Psoas muscle (tissue), 8 donors: Measurements from ENCODE around the gene DNAH3. TPM values are rescaled to one million over a fixed set of nuclear protein-coding genes. Genes with fewer than 3 reads are reported as not detected.
"Not testable (repeated sequence)": the region's sequence is repeated elsewhere in the genome, so short reads cannot be mapped to it uniquely, and the experiment has no call there.

ENCODE experiments used
- ATAC-seq, 4 donors: fragments of 200-7000 bp; cut with Tn5 transposase; one replicate each; pipeline ENCODE4 v1.9.1; 2020; ENCODE audit warnings: moderate library complexity in 3 of 4, mild to moderate bottlenecking in 2 of 4
- DNase-seq, 2 donors: peaks; one replicate each; pipeline ENCODE4 v3.0.0-alpha.2; 2020
- H3K27ac ChIP-seq: fragments of 200-600 bp; one replicate; pipeline ENCODE4 v1.8.0; 2022
- H3K27me3 ChIP-seq, 3 donors: fragments of 200-600 bp in 1 of 3; one replicate each; pipeline versions ENCODE4 v1.6.1 to v1.8.0; 2013 to 2022; ENCODE audit warnings: low read length in 2 of 3, mild to moderate bottlenecking in 2 of 3, moderate library complexity in 1 of 3; ENCODE audit not compliant: insufficient read depth in 3 of 3
- H3K36me3 ChIP-seq, 2 donors: fragments of 200-600 bp in 1 of 2; one replicate each; pipeline versions ENCODE4 v1.6.1 to v1.8.0; 2013 to 2022; ENCODE audit warnings: low read depth in 1 of 2, mild to moderate bottlenecking in 1 of 2, moderate library complexity in 1 of 2; ENCODE audit not compliant: insufficient read depth in 1 of 2
- H3K4me1 ChIP-seq: fragments of 200-600 bp; one replicate; pipeline ENCODE4 v1.8.0; 2022
- H3K4me3 ChIP-seq: fragments of 200-600 bp; one replicate; pipeline ENCODE4 v1.8.0; 2022; ENCODE audit warnings: mild to moderate bottlenecking
- H3K9me3 ChIP-seq: fragments of 200-600 bp; one replicate; pipeline ENCODE4 v1.8.0; 2022
- WGBS, 3 donors: extraction: QIAGEN DNeasy Blood & Tissue Kit; methylation state at CpG; one replicate each; pipeline versions ENCODE4 v1.1.6 to v1.1.7; 2013; 5-methylcytosine and 5-hydroxymethylcytosine counted together
- intact Hi-C, 2 donors: fragments of 100-400 bp; cut with DNase I; formaldehyde crosslinking; loops; one replicate each; pipeline versions ENCODE4 v1.11.0 to v1.14.2; 2022
- polyA plus RNA-seq, 3 donors: library from polyadenylated mRNA; stranded (reverse); fragments of 200-250 nt; gene quantifications; one replicate each; pipeline ENCODE4 v1.2.3, GENCODE V29; 2013
- total RNA-seq, 4 donors: library from RNA; stranded (reverse); fragmentation: NEBNext Ultra II Directional in 2 of 4; extraction: Animal tissue kit (Norgen Biotek cat#: 25700) in 2 of 4; gene quantifications; one replicate each; pipeline versions ENCODE4 v1.2.1 to v1.2.4, GENCODE V29; 2021 to 2023
- TF ChIP-seq, protein P1 (sequence below): fragments of 200-600 bp; IDR thresholded peaks from one replicate; pipeline ENCODE4 v1.8.0; 2022; ENCODE audit warnings: antibody characterized with exemption
- donor health status: healthy with polysubstance abuse.
- donor health status: DM: no; HTN: no; CAD: no; lungs with moderate emphysema.
- donor health status: Bipolar disorder and iron deficiency.
- donor health status: healthy.
- donor health status: DM: yes; HTN: yes; CAD: no.
- donor health status: DM: no; HTN: no; CAD: no.
- donor health status: DM: no; HTN: no; CAD: no.
- donor health status: DM: yes; HTN: yes; CAD: no.

The DNAH3 gene
- total and polyA plus RNA-seq, 7 donors = 0.01 to 2.1 (median 0.17) TPM; not detected in 1

DNA sequence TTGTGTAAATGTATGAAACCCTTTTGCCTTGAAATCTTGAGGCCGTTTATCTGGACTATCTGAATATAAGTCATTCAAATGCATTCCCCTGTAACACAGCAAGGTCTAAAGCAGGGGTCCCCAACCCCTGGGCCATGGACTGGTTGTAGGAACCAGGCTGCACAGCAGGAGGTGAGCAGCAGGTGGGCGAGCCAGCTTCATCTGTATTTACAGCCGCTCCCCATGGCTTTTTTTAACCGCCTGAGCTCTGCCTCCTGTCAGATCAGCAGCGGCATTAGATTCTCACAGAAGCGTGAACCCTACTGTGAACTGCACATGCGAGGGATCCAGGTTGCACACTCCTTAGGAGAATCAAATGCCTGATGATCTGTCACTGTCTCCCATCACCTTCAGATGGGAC lies 24.1 kb downstream of the DNAH3 start:
- DNase-seq = no peak
- Histone ChIP-seq H3K4me3 (no peak overlapping the region), H3K4me1 (no peaks in the 10 kb centered on the region), H3K36me3 (no peaks in the 10 kb centered on the region), H3K27ac (no peak overlapping the region), H3K9me3 (no peaks in the 10 kb centered on the region), H3K27me3 (no peaks in the 10 kb centered on the region)
- WGBS, 3 donors = 69 to 83% (median 79%) methylated on average over 7 of the region's 7 CpGs
- intact Hi-C loops = no loop called here
- ATAC-seq = no peak
- TF ChIP-seq, protein P1, sequence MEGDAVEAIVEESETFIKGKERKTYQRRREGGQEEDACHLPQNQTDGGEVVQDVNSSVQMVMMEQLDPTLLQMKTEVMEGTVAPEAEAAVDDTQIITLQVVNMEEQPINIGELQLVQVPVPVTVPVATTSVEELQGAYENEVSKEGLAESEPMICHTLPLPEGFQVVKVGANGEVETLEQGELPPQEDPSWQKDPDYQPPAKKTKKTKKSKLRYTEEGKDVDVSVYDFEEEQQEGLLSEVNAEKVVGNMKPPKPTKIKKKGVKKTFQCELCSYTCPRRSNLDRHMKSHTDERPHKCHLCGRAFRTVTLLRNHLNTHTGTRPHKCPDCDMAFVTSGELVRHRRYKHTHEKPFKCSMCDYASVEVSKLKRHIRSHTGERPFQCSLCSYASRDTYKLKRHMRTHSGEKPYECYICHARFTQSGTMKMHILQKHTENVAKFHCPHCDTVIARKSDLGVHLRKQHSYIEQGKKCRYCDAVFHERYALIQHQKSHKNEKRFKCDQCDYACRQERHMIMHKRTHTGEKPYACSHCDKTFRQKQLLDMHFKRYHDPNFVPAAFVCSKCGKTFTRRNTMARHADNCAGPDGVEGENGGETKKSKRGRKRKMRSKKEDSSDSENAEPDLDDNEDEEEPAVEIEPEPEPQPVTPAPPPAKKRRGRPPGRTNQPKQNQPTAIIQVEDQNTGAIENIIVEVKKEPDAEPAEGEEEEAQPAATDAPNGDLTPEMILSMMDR = no peak

DNA sequence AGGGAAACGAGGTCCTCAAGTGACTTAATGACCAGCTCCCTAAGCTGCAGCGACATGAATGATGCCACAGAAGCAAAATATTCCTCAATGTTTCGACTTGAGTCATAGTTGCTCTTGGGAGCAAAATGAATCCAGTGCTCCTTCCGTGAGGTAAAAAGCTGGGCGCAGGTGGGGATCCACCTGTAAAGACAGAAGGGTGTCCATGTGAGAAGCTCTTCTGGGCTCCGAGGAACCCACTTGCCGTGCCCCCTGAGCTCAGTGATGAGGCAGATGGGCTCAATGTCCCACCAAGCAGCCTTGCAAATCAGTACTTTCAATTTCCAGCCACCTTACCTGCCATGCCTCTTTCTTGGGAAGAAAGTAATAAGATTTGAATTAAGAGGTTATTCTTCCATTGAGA lies 25.5 kb downstream of the DNAH3 start:
- WGBS, 3 donors = 89 to 97% (median 95%) methylated on average over 7 of the region's 7 CpGs
- TF ChIP-seq, protein P1 = no peak
- DNase-seq (no peak), ATAC-seq (no peak)
- H3K4me3 ChIP-seq = no peak overlapping the region
- H3K9me3 ChIP-seq = no peaks in the 10 kb centered on the region
- H3K36me3 ChIP-seq = no peaks in the 10 kb centered on the region
- H3K27me3 ChIP-seq = no peaks in the 10 kb centered on the region
- no peaks in the 10 kb centered on the region for H3K4me1 ChIP-seq
- no peak overlapping the region for H3K27ac ChIP-seq
- intact Hi-C loops = no loop called here

DNA sequence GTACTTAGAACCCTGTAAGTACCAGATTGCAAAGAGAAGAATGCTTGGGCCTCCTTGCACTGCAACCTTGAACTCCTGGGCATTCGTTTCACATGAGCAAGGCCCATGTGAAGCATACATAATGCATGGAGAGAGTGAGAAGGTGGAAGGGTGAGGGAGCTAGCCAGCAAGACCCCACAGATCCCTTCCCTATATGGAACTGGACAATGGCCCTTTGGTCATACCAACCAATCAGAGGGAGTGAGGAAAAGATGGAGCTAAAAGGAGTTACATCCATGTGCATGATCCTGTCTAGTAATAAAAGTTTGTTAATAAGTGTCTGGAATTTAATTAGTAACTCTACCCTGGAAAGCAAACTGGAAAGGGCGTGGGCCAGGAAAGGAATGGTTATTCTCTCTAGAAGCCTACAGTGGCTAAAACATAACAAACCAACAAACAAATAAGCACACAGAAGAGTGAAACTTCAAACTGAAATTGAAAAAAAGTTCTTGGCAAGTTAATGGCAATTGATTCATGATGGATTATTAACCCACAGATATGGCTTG lies 29.6 kb downstream of the DNAH3 start:
- TF ChIP-seq, protein P1 = no peak
- intact Hi-C loops = no loop called here
- no peak overlapping the region for H3K27ac ChIP-seq
- H3K27me3 ChIP-seq = no peaks in the 10 kb centered on the region
- WGBS, 3 donors = 57 to 86% (median 80%) methylated on average over 2 of the region's 2 CpGs
- no peak for DNase-seq
- no peak overlapping the region for H3K4me3 ChIP-seq
- no peaks in the 10 kb centered on the region for H3K9me3 ChIP-seq
- ATAC-seq = no peak
- H3K4me1 ChIP-seq = no peaks in the 10 kb centered on the region
- no peaks in the 10 kb centered on the region for H3K36me3 ChIP-seq

DNA sequence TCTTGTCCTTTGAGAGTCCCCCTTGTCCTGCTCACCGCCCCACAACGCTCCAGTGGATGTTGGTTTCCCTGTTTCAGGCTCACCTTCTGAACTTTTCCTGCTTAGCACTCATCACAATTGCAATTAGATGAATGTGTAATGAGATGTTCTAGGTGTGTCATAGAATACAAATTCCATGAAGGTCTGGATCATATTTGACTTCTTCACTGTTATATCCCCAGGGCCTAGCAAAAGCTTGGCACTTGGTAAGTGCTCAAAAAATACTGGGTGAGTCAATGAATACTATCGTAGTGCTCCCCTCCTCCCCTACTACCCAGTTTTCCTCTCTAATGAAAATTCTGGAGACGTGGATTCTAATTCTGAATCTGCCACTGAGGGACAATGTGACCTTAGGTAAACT lies 33.1 kb downstream of the DNAH3 start:
- no peaks in the 10 kb centered on the region for H3K36me3 ChIP-seq
- ATAC-seq = no peak
- no peaks in the 10 kb centered on the region for H3K9me3 ChIP-seq
- H3K27me3 ChIP-seq = no peaks in the 10 kb centered on the region
- intact Hi-C loops = no loop called here
- DNase-seq = no peak
- TF ChIP-seq, protein P1 = no peak
- H3K4me3 ChIP-seq = no peak overlapping the region
- H3K4me1 ChIP-seq = no peaks in the 10 kb centered on the region
- WGBS, 3 donors = 77 to 88% (median 88%) methylated on average over 4 of the region's 4 CpGs
- H3K27ac ChIP-seq = no peak overlapping the region

DNA sequence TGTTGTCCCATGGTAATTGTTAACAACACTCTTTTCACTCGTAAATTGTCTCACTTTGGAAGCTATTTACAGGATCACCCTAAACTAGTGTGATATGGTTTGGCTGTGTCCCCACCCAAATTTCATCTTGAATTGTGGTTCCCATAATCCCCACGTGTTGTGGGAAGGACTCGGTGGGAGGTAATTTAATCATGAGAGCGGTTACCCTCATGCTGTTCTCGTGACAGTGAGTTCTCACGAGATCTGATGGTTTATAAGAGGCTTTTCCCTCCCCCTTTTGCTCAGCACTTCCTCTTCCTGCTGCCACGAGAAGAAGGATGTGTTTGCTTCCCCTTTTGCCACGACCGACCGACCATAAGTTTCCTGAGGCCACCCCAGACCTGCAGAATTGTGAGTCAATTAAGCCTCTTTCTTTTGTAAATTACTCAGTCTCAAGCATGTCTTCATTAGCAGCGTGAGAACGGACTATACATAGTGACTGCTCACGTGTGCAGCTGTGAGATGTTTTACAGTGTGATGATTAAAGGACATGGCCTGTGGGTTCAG lies 34.4 kb downstream of the DNAH3 start:
- Histone ChIP-seq H3K9me3 (no peaks in the 10 kb centered on the region), H3K36me3 (no peaks in the 10 kb centered on the region), H3K27me3 (no peaks in the 10 kb centered on the region), H3K4me1 (no peaks in the 10 kb centered on the region), H3K27ac (no peak overlapping the region), H3K4me3 (peak overlapping the region; percentile 36)
- DNase-seq (no peak), ATAC-seq (no peak)
- TF ChIP-seq, protein P1 = no peak
- intact Hi-C loops = no loop called here
- 39 to 47% (median 39%) methylated on average over 13 of the region's 13 CpGs for WGBS, 3 donors

GRCh38 chr16:21115551-21115950 lies 35.1 kb downstream of the DNAH3 start:
- WGBS, 3 donors = 89 to 95% (median 94%) methylated on average over 4 of the region's 4 CpGs

More at GRCh38 chr16:21115551-21115950, 35.1 kb downstream of the DNAH3 start:
- H3K27ac ChIP-seq, H3K9me3 ChIP-seq, H3K4me3 ChIP-seq, intact Hi-C loops, ATAC-seq, DNase-seq, H3K27me3 ChIP-seq, H3K36me3 ChIP-seq, H3K4me1 ChIP-seq: not testable (repeated sequence)
